HG03095 (cell line): ENCODE measurements around the gene TTC28.

ENCODE experiments used
- ATAC-seq: cut with Tn5 transposase; IDR thresholded peaks from one replicate; pipeline ENCODE4 v1.9.1; 2021; ENCODE audit warnings: moderate library complexity; ENCODE audit not compliant: unreplicated experiment

The TTC28 gene

DNA sequence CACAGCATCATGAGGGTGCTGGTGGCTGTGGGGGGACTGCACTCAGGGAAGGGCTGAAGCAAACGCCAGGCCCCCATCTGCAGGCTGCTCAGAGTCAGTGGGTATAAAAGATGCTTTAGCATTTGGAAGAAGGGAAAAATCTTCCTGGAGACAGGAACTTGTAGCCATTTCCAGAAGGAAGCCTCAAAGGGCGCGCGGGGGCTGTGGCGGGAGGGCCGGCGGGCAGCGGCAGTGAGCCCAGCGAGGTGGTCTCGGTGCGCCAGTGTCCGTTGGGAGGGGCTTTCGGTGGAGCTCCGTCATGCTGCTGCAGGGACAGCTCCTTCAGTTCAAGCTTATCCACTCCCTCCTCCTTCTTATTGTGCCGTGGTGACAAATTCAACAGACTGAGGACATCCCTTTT, 697.5 kb downstream of the TTC28 start:
- ATAC-seq = no peak

DNA sequence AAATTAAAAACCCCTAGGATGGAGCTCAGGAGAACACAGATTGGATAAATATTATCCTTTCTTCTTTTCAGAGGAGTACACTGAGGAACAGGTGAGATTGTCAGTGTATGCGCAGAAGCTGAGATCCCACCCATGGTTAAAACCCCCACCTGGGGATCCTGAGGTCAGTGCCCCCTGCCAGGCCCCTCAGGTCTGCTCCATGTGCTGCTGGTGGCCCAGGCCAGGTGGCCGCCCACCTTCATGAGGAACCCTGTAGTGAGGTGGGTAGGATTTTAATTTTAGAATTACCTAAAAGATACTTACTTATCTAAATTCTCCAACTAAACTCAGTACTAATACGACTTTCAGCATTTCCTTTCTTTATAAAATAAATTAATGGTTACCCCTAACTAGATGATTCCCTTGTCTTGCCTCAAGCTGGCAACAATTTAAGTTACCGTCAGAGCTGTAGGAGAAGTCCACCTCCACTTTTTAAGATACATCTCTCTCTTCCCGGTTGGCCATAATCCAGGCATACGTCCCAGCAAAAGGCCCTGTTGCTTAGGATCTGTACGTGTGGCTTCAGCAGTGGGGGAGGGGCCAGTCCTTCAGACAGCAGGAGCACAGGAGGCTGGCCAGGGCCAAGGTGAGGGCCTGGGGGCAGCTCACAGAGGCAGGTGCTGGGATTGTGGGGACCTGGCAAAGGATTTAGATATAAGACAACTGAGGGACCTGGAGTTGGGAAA, 699.1 kb downstream of the TTC28 start:
- ATAC-seq = no peak

DNA sequence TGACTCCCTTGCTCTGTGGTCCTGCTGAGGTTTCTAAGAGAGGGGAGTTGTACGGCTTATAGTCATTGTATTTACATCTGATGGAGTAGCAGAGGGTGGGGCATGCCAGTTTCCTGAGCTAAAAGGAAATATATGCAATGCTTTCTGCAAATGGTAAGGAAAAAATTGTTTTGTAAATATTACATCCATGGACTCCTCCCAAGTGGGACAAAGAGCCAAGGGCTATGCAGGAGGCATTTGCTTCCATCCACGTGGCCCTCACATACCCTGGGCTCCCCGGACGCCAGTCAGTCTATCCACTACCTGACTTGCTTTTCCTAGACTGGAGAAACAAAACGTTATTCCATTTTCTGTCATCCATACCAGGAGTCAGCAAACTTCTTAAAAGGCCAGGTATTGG, 700.8 kb downstream of the TTC28 start:
- ATAC-seq = no peak

DNA sequence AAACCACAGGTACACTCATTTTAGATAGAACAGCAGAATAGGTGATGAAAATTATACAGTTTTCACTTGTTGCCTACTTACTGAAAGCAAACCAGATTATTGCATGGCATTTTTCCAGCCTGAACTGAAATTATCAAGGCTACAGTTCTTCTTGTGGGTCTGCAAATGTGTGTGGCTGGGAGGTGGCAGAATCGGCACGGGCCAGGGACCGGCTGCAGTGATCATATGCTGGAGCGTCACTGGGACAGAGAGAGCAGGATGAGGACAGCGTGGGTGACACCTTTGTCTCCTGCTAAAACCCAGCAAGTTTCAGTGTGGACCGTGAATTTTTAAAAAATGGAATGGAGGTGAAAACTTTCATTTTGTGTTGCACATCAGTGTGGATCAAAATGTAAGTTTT, 701.3 kb downstream of the TTC28 start:
- no peak for ATAC-seq

DNA sequence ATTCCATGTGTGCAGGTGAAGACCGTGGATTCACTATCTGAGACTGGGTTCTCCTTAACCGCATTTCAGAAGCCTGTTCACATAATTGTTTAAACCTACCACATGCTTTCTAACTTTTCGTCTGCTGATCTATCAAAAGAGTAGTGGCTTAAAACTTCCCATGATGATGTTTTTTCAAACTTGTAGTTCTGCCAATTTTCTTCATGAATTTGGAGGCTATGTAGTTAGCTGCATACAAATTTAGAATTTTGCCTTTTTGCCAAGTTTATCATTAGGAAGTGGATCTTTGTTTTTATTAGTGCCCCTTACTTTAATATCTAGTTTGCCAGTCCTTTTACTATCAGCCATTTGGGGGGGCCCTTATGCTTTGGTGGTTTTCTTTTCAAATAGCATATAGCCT, 703.1 kb downstream of the TTC28 start:
- no peak for ATAC-seq

DNA sequence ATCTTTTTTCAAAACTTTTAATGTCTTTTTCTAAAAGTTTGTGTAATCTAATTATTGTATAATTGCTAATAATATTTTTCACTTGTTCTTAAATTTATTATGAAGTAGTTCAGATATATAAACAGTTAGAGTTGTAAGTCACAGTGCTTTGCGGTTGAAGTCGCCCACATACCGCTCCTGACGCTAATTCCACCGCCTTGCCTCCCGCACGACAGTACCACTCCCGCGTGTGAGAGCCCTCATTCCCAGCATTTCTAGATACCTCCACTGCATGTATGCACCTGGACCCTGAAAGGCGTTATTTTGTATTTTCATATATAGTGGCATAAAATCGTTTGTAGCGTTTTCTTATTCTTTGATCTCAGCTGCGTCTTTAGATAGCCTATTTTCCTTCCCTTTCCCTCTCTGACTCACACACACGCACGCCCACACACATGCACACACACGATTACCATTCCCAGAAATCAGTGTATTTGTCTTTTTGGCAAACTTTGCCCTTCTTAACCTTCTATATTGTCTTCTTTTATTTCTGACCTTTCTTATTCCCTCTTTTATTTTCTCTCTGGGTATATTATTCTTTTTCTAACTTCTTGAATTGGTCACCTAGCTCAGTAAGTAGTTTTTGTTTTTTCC, 704.1 kb downstream of the TTC28 start:
- no peak for ATAC-seq

DNA sequence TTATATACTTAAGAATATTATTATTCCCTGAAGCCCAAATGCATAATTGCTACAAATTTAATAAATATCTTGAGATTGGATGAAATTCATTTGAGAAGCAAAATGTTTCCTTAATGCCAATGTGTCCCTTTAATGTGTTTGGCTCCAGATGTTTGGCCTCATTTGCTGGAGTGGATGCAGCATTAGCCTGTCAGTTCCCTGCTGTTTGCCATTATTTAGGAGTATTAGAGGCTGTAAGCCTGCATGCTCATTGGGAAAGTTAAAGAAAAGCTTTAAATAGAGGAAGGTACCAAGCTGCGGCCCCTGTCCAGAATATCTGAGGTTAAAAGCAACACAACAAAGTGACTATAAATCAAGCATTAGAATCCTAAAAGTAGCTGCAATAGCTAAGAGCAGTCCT, 705.8 kb downstream of the TTC28 start:
- no peak for ATAC-seq

DNA sequence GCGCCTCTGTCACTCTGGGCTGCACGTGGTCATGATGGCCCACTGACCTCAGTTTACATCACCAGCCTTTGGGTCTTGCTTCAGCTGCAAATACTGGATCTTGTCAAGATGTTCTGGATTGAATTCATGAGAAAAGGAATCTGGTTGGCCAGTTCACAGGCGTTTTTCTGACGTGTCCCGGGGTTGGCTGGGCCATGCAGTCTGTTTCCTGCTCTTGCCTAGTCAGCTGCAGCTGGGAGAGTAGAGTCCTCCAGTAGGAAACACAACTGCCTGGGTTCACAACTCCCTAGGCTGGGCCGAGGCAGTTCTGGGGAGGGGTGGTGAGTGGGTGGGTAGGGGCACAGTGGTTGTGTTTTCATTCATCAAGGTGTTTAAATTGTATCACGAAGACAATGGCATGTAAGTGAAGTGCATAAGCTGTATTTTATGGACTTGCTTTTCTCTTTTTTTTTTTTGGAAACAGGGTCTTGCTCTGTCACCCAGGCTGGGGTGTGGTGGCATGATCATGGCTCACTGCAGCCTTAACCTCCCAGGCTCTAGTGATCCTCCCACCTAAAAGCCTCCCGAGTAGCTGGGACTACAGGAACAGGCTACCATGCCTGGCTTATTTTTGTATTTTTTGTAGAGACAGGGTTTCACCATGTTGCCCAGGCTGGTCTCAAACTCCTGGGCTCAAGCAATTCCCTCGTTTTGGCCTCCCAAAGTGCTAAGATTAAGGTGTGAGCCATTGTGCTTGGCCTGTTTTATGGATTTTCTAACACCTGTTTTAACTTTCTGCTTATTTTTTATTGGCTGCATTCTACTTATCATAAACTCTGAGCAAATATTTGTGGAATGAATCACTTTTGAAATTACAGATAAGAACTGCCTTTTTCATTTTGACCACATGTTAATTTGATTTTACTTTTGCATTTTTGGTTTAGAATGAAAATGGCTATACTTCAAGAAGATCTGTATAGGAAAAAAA, 706.6 kb downstream of the TTC28 start:
- ATAC-seq = no peak

DNA sequence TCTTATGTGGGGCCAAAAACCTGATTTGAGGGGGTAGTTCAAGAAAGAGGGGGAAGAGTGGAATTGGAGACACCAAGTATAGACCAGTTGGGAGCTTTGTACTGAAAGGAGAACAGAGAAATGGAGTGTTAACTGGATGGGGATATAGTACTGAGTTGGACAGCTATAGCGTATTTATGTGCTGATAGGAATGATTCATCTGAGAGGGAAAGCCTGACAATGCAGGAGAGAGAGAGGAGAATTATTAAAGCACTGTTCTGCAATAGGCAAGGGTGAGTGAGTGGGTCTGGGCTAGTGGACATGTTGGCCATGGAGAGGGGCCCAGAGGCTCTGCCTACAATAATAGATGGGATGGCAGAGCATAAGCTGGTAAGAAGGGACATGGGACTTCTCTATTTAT, 707.7 kb downstream of the TTC28 start:
- ATAC-seq = no peak

DNA sequence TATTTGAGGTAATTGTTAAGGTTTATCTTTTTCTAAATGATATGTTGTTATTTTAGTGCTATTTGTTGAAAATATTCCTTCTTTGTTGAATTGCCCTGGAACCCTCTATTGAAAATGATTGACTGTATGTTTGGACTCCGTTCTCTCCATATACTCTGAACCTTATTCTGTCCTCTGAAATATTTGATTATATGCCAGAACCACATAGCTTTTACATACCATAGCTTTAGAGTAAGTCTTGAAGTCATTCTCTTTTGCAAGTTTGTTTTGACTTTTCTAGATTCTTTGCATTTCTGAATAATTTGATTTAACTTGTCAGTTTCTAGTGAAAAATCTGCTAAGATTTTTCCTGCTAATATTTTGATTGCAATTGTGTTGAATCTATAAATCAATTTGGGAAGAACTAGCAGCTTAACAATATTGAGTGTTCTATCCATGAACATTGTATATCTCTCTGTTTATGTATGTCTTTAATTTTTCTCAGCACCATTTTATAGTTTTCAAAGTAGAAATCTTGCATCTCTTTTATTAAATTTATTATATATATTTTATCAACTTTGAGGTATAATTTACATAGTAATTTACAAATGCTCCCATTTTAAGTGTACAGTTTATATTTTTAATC, 708.9 kb downstream of the TTC28 start:
- ATAC-seq = no peak

DNA sequence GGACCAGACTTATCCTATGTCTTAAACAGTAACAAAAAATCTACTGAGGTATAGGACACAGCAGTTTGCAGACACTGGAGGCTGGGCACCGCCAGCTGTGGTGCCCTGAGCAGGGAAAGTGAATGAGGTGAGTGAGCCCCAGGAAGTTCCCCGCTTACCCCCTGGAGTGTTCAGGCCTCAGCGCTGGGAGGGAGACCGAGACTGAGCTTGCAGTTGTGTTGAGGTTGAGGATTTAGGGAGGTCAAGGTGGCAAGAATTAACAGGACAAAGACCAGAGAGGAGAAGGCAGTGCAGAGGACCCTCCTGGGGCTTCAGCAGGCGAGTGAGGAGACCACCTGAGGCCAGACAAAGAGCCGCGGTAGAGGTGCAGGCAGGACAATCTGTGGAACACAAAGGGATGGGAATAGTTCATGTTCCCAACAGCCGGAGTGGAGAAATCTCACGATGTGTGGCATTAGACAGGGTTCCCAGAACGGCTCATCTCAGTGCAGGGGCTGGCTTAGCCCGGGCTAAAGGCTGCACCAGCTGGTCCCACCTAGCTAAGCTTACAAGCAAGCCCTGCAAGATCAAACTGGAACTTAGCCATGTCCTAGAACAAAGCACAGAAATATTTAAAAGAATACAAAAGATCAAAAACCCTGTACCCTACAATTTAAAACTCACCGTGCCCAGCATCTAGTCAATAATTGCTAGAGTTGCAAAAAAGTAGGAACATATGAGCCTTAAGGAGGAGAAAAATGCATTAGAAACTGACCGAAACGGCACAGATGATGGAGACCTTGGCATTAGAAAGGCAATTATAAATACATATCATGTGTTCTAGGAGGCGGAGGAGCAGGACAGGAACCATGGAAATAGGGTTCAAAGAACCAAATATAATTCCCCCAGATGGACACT, 713.2 kb downstream of the TTC28 start:
- no peak for ATAC-seq

DNA sequence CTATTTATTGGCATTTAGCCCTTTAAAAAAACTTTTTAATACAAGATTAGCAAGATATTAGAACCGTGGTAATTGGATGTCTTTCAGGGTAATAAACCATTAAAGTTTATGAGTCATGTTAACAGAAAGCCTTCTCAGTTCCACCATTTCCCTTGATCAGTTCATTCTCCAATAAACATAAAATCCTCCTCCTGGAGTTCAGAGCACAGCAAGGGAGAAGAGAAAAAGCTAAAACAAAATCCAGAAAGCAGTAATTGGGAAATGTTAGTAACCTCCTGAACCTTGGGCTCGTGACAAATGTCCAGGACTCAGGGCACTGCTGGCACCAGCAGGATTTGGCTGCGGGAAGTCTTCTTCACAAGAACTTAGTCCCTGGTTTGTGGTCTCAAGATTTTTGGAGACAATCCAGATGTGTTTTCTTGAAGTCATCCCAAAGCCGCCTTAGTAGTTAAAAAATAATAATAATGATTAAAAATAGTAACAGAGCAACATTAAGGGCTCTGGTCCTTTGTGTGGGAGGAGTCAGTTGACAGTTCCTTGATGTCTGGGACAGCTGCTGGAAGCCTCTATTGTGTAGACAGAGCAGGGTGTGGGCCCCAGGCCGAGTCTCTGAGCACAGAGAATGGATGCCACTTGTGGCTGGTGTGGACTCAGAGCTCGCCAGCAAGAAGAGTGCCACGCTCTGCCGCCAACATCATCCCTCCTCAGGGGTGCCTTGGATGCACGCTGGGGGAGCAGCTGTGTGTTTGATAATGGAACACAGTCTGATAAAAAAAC, 717.2 kb downstream of the TTC28 start:
- ATAC-seq = no peak

DNA sequence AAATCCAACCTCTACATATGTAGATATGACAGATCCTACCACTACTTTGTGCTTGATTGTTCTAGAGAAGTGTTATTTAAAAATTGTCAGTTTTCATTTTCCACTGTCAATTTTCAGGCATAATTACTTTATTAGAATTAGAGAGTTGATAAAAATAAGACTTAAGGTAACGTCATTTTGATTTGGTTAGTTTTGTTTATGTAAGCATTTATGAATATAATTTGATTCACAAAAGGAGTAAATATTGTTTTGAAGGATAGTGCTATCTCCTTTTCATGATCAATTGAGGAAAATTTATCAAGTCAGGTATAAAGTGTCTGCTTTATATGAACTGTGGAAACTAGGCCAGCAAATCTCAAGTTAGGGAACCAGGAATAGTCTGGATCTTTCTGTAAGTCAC, 718.0 kb downstream of the TTC28 start:
- ATAC-seq = no peak

DNA sequence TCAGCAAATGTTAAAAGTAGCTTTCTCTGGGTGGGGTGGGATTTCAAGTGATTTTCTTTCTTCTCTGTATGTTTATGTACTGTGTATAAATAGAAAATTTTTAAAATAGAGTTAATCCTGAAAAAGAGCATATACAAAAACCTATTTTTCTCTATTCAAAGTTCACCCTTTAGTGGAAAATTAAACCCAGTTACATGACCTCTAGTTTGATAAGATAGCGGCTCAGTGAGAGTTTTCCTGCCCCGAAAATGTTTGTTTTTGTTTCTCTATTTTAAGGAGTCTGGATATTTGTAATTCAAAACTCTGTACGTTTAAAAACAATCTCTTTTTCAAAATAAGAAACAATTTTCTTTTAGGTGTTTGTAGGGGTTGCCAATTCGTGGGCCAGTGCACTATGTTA, 718.5 kb downstream of the TTC28 start:
- no peak for ATAC-seq

DNA sequence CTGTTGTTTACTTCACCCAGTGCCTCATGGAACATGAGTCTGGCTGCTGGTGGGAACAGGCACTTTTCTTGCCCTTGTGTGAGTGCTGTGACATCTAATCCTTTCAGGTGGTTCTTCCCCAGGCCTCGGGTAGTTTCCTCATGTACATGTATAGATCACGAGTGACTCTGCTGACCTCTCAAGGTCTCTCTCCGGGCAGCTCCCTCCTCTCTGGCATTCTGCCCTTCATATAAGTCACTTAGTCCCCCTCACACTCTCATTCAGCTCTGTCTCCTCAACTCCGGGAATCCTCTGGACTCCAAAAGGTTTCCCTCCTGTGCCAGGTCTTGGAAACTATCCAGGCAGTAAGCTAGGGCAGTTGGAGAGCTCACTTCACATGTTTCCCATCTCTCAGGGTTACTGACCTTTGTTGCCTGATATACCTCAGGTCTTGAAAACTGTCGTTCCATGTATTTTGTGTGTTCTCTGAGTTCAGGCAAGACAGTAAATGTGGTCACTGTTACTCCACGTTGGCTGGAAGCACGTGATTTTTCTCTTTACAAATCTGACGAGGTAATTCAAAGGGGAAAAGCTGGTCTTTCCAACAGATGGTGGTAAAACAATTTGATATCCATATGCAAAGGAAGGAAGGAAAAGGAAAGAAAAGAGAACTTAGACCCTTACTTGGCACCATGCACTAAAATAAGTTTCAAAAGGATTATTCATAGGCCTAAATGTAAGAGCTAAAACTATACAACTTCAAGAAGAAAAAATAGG, 720.1 kb downstream of the TTC28 start:
- ATAC-seq = no peak

DNA sequence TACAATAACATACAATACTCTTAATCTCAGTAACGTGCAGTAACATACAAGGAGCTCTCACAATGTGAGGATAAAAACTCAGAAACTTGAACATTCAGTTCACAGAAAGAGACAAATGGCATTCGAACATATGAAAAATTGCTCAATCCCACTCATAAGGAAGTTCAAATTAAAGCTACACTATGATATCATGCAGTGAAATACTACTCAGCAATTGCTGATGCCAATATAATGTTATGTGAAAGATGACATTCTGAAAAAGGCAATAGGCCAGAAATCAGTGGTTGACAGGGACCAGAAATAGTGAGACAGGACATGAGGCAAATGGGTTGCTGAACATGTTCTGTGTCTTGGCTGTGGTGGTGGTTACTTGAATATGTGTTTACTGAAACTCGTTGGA, 726.9 kb downstream of the TTC28 start:
- ATAC-seq = no peak

DNA sequence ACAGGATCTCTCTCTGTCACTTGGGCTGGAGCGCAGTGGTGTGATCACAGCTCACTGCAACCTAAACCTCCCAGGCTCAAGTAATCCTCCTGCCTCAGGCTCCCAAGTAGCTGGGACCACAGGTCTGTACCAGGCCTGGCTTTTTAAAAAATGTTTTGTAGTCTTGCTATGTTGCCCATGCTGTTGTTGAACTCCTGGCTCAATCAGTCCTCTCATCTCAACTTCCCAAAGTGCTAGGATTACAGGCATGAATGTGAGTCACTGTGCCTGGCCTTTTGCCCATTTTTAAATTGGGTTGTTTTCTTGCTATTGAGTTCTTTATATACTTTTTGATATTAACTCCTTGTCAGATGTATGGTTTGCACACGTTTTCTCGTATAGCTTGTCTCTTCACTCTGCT, 727.5 kb downstream of the TTC28 start:
- ATAC-seq = no peak

DNA sequence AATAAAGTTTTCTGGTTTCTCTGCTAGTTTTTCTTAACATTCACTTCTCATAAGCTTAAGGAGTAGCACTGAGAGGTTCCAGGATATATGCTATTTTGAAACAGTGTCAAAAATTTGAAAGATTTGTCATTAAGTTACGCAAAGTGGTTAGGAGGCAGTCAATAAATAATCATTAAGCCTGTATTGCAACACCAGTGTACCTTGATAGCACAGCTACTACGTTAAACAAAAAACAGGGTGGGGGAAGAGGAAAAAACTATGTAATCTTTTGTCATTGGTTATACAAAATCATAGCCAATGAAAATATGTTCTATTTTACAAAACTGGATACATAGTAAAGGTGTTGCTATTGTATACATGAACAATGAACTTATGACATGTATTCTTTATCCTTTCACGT, 730.2 kb downstream of the TTC28 start:
- ATAC-seq = no peak

DNA sequence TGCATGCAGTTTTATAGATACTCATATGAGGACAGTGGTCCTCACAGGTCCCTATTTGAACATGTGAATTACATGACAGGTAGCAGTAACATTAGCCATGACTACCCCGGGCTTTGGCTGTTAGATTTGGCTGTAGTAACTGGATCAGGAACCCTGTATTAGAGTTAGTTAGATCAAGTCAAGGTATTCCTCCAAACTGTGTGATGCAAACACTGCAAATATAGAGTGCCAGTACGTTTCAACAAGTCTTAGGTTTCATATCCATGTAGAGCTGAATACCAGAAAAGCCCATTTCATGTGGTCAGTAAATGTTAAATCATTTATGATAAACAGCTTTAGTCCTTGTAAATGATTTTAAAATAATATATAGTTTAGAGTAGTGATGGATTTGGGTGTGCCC, 731.1 kb downstream of the TTC28 start:
- no peak for ATAC-seq
